H9 (cell line): ENCODE data around the gene KRTAP12-2. TPM values are rescaled to one million over a fixed set of nuclear protein-coding genes. Genes with fewer than 3 reads are reported as not detected.
"Not testable (repeated sequence)": the region's sequence is repeated elsewhere in the genome, so short reads cannot be mapped to it uniquely, and the experiment has no call there.

Experiments used
- DNase-seq: peaks from one replicate; pipeline ENCODE4 v3.0.0-alpha.2; 2017
- H2AFZ ChIP-seq: one replicate; pipeline ENCODE4 v1.6.1; 2013; ENCODE audit warnings: mild to moderate bottlenecking, low read length, control low read depth, moderate library complexity
- H2AK5ac ChIP-seq: 2 replicates; pipeline ENCODE4 v1.6.1; 2013; ENCODE audit warnings: low read length, control low read depth, mixed read lengths; ENCODE audit not compliant: insufficient read length
- H2BK120ac ChIP-seq: one replicate; pipeline ENCODE4 v1.6.1; 2013; ENCODE audit warnings: low read depth, mild to moderate bottlenecking, low read length, control low read depth, inconsistent platforms; ENCODE audit not compliant: poor library complexity, severe bottlenecking
- H2BK12ac ChIP-seq: 2 replicates; pipeline ENCODE4 v1.6.1; 2013; ENCODE audit warnings: low read length, control low read depth, mixed read lengths, low read depth; ENCODE audit not compliant: insufficient read length
- H2BK15ac ChIP-seq: 2 replicates; pipeline ENCODE4 v1.6.1; 2013; ENCODE audit warnings: low read depth, low read length, control low read depth
- H2BK20ac ChIP-seq: one replicate; pipeline ENCODE4 v1.6.1; 2013; ENCODE audit warnings: low read depth, mild to moderate bottlenecking, low read length, control low read depth, inconsistent platforms; ENCODE audit not compliant: poor library complexity, severe bottlenecking
- H2BK5ac ChIP-seq: 2 replicates; pipeline ENCODE4 v1.6.1; 2013; ENCODE audit warnings: low read length, control low read depth, mixed read lengths; ENCODE audit not compliant: insufficient read length
- H3K14ac ChIP-seq: 2 replicates; pipeline ENCODE4 v1.6.1; 2013; ENCODE audit warnings: low read length, control low read depth; ENCODE audit not compliant: insufficient read depth
- H3K18ac ChIP-seq: 2 replicates; pipeline ENCODE4 v1.6.1; 2013; ENCODE audit warnings: low read depth, mild to moderate bottlenecking, mixed read lengths, low read length, control low read depth; ENCODE audit not compliant: insufficient read length
- H3K23ac ChIP-seq: 2 replicates; pipeline ENCODE4 v1.6.1; 2013; ENCODE audit warnings: low read length, control low read depth, mixed read lengths, low read depth; ENCODE audit not compliant: insufficient read length
- H3K23me2 ChIP-seq: 2 replicates; pipeline ENCODE4 v1.6.1; 2013; ENCODE audit warnings: low read depth, mild to moderate bottlenecking, mixed read lengths, low read length, control low read depth; ENCODE audit not compliant: insufficient read length, poor library complexity, severe bottlenecking
- H3K27ac ChIP-seq: 2 replicates; pipeline ENCODE4 v1.5.1; 2013; ENCODE audit warnings: low read length, control low read depth, mixed read lengths, low read depth; ENCODE audit not compliant: insufficient read length
- H3K27me3 ChIP-seq: 2 replicates; pipeline ENCODE4 v1.6.1; 2013; ENCODE audit warnings: low read length, control low read depth, inconsistent platforms; ENCODE audit not compliant: insufficient read depth
- H3K4ac ChIP-seq: 2 replicates; pipeline ENCODE4 v1.6.1; 2013; ENCODE audit warnings: low read depth, mild to moderate bottlenecking, control low read depth, inconsistent platforms, low read length, moderate library complexity
- H3K4me1 ChIP-seq: 2 replicates; pipeline ENCODE4 v1.6.1; 2013; ENCODE audit warnings: low read length, control low read depth, inconsistent platforms; ENCODE audit not compliant: insufficient read depth
- H3K4me2 ChIP-seq: 2 replicates; pipeline ENCODE4 v1.6.1; 2013; ENCODE audit warnings: low read length, control low read depth, mixed read lengths; ENCODE audit not compliant: insufficient read length, insufficient read depth
- H3K56ac ChIP-seq: 2 replicates; pipeline ENCODE4 v1.6.1; 2013; ENCODE audit warnings: low read depth, mild to moderate bottlenecking, mixed read lengths, low read length, control low read depth; ENCODE audit not compliant: insufficient read length
- H3K79me1 ChIP-seq: 2 replicates; pipeline ENCODE4 v1.6.1; 2013; ENCODE audit warnings: low read depth, mild to moderate bottlenecking, moderate library complexity, low read length, control low read depth, inconsistent platforms; ENCODE audit not compliant: insufficient read depth, poor library complexity, severe bottlenecking
- H3K79me2 ChIP-seq: 2 replicates; pipeline ENCODE4 v1.6.1; 2013; ENCODE audit warnings: low read length, control low read depth, inconsistent platforms; ENCODE audit not compliant: insufficient read depth
- H3K9ac ChIP-seq: 2 replicates; pipeline ENCODE4 v1.6.1; 2013; ENCODE audit warnings: low read length, control low read depth, mixed read lengths; ENCODE audit not compliant: insufficient read length; ENCODE audit errors: extremely low read depth
- H3K9me3 ChIP-seq: one replicate; pipeline ENCODE4 v1.6.1; 2013; ENCODE audit warnings: low read depth, low read length, inconsistent platforms; ENCODE audit not compliant: control insufficient read depth
- H3T11ph ChIP-seq: one replicate; pipeline ENCODE4 v1.6.1; 2013; ENCODE audit warnings: mild to moderate bottlenecking, low read length, control low read depth, inconsistent platforms
- H4K20me1 ChIP-seq: one replicate; pipeline ENCODE4 v1.6.1; 2013; ENCODE audit not compliant: control insufficient read depth, insufficient read length, insufficient read depth
- H4K5ac ChIP-seq: 2 replicates; pipeline ENCODE4 v1.6.1; 2013; ENCODE audit warnings: low read depth, mild to moderate bottlenecking, mixed read lengths, low read length, control low read depth; ENCODE audit not compliant: insufficient read length
- H4K8ac ChIP-seq: replicated peaks from 2 replicates; pipeline ENCODE4 v1.6.1; 2013; ENCODE audit warnings: low read length, control low read depth, mixed read lengths, low read depth; ENCODE audit not compliant: insufficient read length
- H4K91ac ChIP-seq: 2 replicates; pipeline ENCODE4 v1.6.1; 2013; ENCODE audit warnings: low read depth, mild to moderate bottlenecking, moderate library complexity, mixed read lengths, low read length, control low read depth; ENCODE audit not compliant: insufficient read length
- H3K27ac Mint-ChIP-seq, 3 experiments: 2 replicates in 2 of 3; 3 replicates in 1 of 3; pipeline ENCODE4 v1.8.0; 2020 to 2021; ENCODE audit warnings: mixed read lengths in 3 of 3, mild to moderate bottlenecking in 1 of 3, moderate library complexity in 1 of 3
- H3K27me3 Mint-ChIP-seq: 2 replicates; pipeline ENCODE4 v1.8.0; 2021; ENCODE audit warnings: low read depth, mild to moderate bottlenecking, moderate library complexity, mixed read lengths
- H3K36me3 Mint-ChIP-seq, 3 experiments: 2 replicates in 2 of 3; 3 replicates in 1 of 3; pipeline ENCODE4 v1.8.0; 2020 to 2021; ENCODE audit warnings: low read depth in 3 of 3, mixed read lengths in 3 of 3; ENCODE audit not compliant: insufficient read depth in 1 of 3
- H3K4me1 Mint-ChIP-seq, 2 experiments: 2 replicates each; pipeline ENCODE4 v1.8.0; 2020; ENCODE audit warnings: mixed read lengths in 2 of 2
- H3K4me3 Mint-ChIP-seq, 2 experiments: 2 replicates in 1 of 2; 3 replicates in 1 of 2; pipeline ENCODE4 v1.8.0; 2020 to 2021; ENCODE audit warnings: mild to moderate bottlenecking in 2 of 2, mixed read lengths in 2 of 2, moderate library complexity in 1 of 2
- H3K9me3 Mint-ChIP-seq, 2 experiments: 2 replicates in 1 of 2; 3 replicates in 1 of 2; pipeline ENCODE4 v1.8.0; 2020; ENCODE audit warnings: mild to moderate bottlenecking in 2 of 2, mixed read lengths in 2 of 2, moderate library complexity in 1 of 2
- CTCF ChIP-seq: fragments of 200-600 bp; sonication (generic); conservative IDR thresholded peaks from 3 replicates; pipeline ENCODE4 v1.8.0; 2021; ENCODE audit warnings: antibody characterized with exemption, mild to moderate bottlenecking
- WGBS: extraction: QIAGEN DNeasy Blood & Tissue Kit; methylation state at CpG from one replicate; pipeline ENCODE4 v1.1.7; 2013; ENCODE audit warnings: missing lambda C conversion rate, low lambda C conversion rate, mixed read lengths; ENCODE audit not compliant: insufficient read length; ENCODE audit errors: extremely low coverage; 5-methylcytosine and 5-hydroxymethylcytosine counted together
- total RNA-seq: library from RNA; stranded (reverse); gene quantifications from 2 replicates; pipeline ENCODE4 v1.2.1, GENCODE V29; 2021

The KRTAP12-2 gene
- total RNA-seq, 1 experiment from 2014 or later, result not detected

GRCh38 chr21:44697811-44698734, 31.3 kb upstream of the KRTAP12-2 start:
- Histone ChIP-seq H3K14ac (peak overlapping the region; percentile 8), H3T11ph (no peak overlapping the region), H3K56ac (no peak overlapping the region), H4K91ac (no peak overlapping the region), H2BK120ac (no peak overlapping the region), H3K9ac (no peak overlapping the region), H4K20me1 (no peaks in the 10 kb centered on the region), H3K27me3 (no peaks in the 10 kb centered on the region; the same call in 1 of the 2 replicates), H4K8ac (no peak overlapping the region), H2BK5ac (no peak overlapping the region), H2BK12ac (no peak overlapping the region), H3K27ac (no peak overlapping the region), H4K5ac (no peak overlapping the region), H3K4me1 (peaks cover 8% of the 10 kb centered on the region; the same call in 1 of the 2 replicates), H3K23ac (no peak overlapping the region), H2AFZ (no peak overlapping the region), H2AK5ac (no peak overlapping the region), H3K79me1 (no peaks in the 10 kb centered on the region), H3K23me2 (no peaks in the 10 kb centered on the region), H3K4ac (no peak overlapping the region), H3K79me2 (no peaks in the 10 kb centered on the region), H2BK15ac (no peak overlapping the region), H3K9me3 (no peaks in the 10 kb centered on the region), H3K18ac (no peak overlapping the region), H2BK20ac (no peak overlapping the region), H3K4me2 (no peak overlapping the region)
- TF ChIP-seq CTCF, result no peak
- Mint-ChIP-seq H3K4me3 (no peak overlapping the region), H3K4me1 (peaks cover 66 to 71% of the 10 kb centered on the region in 2 experiments), H3K9me3 (peaks cover 6 to 9% of the 10 kb centered on the region in 2 experiments; a peak in 4 of 5 replicates), H3K36me3 (peaks cover 3 to 10% (median 7%) of the 10 kb centered on the region in 3 experiments; a peak in 5 of 7 replicates), H3K27ac (peak overlapping the region in 2 of 3 experiments; percentile 66 to 81; a peak in 3 of 7 replicates), H3K27me3 (peaks cover 14% of the 10 kb centered on the region)
- DNase-seq, result peak; percentile 57
- whole genome bisulfite sequencing, result no CpG with 5 or more reads among the region's 35 CpGs

GRCh38 chr21:44697172-44697810, 30.6 kb upstream of the KRTAP12-2 start, which contains the start of gene KRTAP10-12:
KRTAP10-12 (plus strand) TSS chr21:44697172; CDS start chr21:44697202, 30 bp downstream.
- H3K18ac ChIP-seq, H3K79me2 ChIP-seq, H3K9me3 ChIP-seq, H4K91ac ChIP-seq, H3K23ac ChIP-seq, H3K9ac ChIP-seq, H2AK5ac ChIP-seq, H2BK12ac ChIP-seq, H3K14ac ChIP-seq, H4K20me1 ChIP-seq, H2BK15ac ChIP-seq, H3K4ac ChIP-seq, H2AFZ ChIP-seq, H4K8ac ChIP-seq, H3K27ac ChIP-seq, H2BK120ac ChIP-seq, H3K4me3 Mint-ChIP-seq, H3K27me3 ChIP-seq, H2BK20ac ChIP-seq, H3K4me1 ChIP-seq, H3K79me1 ChIP-seq, H3K23me2 ChIP-seq, H3K56ac ChIP-seq, H3K27me3 Mint-ChIP-seq, DNase-seq, H2BK5ac ChIP-seq, H4K5ac ChIP-seq, H3T11ph ChIP-seq: not testable (repeated sequence)
- peaks cover 7 to 18% (median 7%) of the 10 kb centered on the region in 3 experiments; a peak in 6 of 7 replicates for H3K36me3 Mint-ChIP-seq
- peak within 1 kb of the TSS in 2 of 3 experiments; percentile 50 to 70; a peak in 3 of 7 replicates for H3K27ac Mint-ChIP-seq
- H3K4me1 Mint-ChIP-seq, result peaks cover 58 to 63% of the 10 kb centered on the region in 2 experiments
- peak within 1 kb of the TSS; percentile 20 for H3K4me2 ChIP-seq
- peaks cover 14 to 17% of the 10 kb centered on the region in 2 experiments for H3K9me3 Mint-ChIP-seq
- WGBS, result no CpG with 5 or more reads among the region's 21 CpGs
